Measurements from ENCODE around the gene OARD1. TPM values are rescaled to one million over a fixed set of nuclear protein-coding genes. Genes with fewer than 3 reads are reported as not detected.
A peak's percentile ranks its signal among the peaks of the same experiment; 100 is the strongest.

Gene OARD1
- total and polyA plus RNA-seq, 10 of the 15 experiments (the other 5 are each of a cell fraction or from before 2014, with no cell fraction given), result 19.0 to 63.5 (median 43.6) TPM

DNA sequence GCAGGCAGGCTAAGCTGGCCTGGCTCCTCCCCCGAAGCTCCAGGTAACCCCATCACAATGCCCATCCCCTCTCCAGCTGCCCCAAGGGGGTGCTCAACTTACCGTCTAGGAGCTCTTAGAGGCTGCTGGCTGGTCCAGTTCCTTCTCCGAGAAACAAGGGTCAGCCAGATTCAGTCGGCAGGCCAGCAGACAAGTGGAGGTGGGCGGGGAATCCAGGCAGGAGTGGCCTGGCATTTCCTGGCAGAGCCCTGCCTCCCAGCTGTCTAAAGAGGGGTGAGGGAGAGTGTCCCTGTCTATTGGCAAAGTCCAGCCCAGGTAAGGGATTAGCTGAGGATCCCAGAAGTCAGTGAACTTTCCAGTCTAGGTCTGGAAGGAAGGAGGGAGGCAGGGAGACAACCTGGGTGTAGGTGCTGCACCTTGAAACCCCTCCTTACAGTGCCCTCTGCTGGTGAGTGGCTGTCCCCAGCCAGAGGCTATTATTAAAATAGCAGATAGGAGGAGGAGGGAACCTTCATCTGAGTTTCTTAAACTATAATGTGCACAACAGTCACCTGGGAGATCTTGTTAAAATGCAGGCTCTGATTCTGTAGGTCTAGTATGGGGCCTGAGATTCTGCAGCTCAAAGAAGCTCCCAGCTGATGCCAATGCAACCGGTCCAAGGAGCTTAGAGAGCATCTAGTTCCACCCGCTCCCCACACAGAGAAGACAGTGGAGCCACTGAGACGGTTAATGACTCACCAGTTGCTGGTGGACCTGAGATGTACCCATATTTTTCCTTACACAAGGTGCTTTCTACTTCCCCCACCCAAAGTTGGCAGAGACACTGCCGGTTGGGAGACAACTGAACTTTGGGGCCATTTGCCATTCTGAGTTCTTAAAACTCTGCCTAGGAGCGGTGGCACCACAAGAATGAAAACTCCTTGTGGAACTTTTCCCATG lies 32.8 kb downstream of the OARD1 start, which contains the start of gene UNC5CL (continued):
- no peak for TF ChIP-seq CHD1 (IDR thresholded peaks at IDR 0.05; ENCODE audit: low read depth, low read length)
- TF ChIP-seq, protein P1, sequence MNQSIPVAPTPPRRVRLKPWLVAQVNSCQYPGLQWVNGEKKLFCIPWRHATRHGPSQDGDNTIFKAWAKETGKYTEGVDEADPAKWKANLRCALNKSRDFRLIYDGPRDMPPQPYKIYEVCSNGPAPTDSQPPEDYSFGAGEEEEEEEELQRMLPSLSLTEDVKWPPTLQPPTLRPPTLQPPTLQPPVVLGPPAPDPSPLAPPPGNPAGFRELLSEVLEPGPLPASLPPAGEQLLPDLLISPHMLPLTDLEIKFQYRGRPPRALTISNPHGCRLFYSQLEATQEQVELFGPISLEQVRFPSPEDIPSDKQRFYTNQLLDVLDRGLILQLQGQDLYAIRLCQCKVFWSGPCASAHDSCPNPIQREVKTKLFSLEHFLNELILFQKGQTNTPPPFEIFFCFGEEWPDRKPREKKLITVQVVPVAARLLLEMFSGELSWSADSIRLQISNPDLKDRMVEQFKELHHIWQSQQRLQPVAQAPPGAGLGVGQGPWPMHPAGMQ (IDR thresholded peaks at IDR 0.05; ENCODE audit: borderline replicate concordance), result no peak
- no peak for TF ChIP-seq STAT1 (conservative IDR thresholded peaks at IDR 0.05)
- no peak for TF ChIP-seq PAX5 (IDR thresholded peaks at IDR 0.05; ENCODE audit: borderline replicate concordance, low read depth, low read length)
- TF ChIP-seq, protein P2, sequence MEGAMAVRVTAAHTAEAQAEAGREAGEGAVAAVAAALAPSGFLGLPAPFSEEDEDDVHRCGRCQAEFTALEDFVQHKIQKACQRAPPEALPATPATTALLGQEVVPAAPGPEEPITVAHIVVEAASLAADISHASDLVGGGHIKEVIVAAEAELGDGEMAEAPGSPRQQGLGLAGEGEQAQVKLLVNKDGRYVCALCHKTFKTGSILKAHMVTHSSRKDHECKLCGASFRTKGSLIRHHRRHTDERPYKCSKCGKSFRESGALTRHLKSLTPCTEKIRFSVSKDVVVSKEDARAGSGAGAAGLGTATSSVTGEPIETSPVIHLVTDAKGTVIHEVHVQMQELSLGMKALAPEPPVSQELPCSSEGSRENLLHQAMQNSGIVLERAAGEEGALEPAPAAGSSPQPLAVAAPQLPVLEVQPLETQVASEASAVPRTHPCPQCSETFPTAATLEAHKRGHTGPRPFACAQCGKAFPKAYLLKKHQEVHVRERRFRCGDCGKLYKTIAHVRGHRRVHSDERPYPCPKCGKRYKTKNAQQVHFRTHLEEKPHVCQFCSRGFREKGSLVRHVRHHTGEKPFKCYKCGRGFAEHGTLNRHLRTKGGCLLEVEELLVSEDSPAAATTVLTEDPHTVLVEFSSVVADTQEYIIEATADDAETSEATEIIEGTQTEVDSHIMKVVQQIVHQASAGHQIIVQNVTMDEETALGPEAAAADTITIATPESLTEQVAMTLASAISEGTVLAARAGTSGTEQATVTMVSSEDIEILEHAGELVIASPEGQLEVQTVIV (IDR thresholded peaks at IDR 0.05; ENCODE audit: borderline replicate concordance, partially characterized antibody), result no peak
- TF ChIP-seq, protein P3, sequence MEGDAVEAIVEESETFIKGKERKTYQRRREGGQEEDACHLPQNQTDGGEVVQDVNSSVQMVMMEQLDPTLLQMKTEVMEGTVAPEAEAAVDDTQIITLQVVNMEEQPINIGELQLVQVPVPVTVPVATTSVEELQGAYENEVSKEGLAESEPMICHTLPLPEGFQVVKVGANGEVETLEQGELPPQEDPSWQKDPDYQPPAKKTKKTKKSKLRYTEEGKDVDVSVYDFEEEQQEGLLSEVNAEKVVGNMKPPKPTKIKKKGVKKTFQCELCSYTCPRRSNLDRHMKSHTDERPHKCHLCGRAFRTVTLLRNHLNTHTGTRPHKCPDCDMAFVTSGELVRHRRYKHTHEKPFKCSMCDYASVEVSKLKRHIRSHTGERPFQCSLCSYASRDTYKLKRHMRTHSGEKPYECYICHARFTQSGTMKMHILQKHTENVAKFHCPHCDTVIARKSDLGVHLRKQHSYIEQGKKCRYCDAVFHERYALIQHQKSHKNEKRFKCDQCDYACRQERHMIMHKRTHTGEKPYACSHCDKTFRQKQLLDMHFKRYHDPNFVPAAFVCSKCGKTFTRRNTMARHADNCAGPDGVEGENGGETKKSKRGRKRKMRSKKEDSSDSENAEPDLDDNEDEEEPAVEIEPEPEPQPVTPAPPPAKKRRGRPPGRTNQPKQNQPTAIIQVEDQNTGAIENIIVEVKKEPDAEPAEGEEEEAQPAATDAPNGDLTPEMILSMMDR (IDR thresholded peaks at IDR 0.05 in 2 of 3, conservative IDR thresholded peaks at IDR 0.05 in 1 of 3; ENCODE audit: control insufficient read depth in 2 of 3, extremely low read depth in 1 of 3, insufficient read depth in 1 of 3, low read depth in 3 of 3, low read length in 3 of 3), result peak; percentile 69 to 84 (median 77)

Measured in GM12878 (cell line).